Ammon's horn (tissue), 1 donor: Measurements from ENCODE around the gene MRPL21.
"Not testable (repeated sequence)": the region's sequence is repeated elsewhere in the genome, so short reads cannot be mapped to it uniquely, and the experiment has no call there.

Experiments used
- DNase-seq: peaks from one replicate; pipeline ENCODE4 v3.0.0-alpha.2; 2016; ENCODE audit warnings: low spot score

The MRPL21 gene

DNA sequence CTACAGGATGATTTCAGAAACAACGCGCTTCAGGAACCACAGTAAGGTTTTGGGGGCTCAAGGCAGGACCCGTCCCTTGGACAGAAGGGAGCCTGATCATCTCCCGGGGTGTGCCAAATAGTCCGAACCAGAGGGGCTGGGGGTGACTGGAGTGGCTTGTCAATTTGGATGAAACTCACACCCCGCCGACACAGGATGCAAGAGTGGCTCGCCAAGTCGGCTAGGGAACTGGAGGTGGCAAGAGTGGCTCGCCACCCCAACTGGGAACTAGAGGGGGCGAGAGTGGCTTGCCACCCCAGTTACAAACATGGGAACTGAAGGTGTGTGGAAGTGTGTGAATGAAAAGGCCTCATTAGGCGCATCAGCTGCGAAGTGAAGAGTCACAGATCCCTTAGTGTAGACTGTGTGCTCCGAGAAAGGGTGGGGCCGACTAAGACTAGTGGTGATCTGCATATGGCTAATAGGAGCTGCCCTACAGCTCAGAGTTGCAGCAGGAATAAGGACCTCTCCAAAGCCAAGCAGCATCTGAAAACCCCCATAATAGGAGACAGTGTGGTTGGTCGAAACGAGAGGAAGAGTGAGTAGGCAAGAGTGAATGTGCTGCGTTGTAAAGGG lies 35.3 kb downstream of the MRPL21 start:
- DNase-seq, result no peak

DNA sequence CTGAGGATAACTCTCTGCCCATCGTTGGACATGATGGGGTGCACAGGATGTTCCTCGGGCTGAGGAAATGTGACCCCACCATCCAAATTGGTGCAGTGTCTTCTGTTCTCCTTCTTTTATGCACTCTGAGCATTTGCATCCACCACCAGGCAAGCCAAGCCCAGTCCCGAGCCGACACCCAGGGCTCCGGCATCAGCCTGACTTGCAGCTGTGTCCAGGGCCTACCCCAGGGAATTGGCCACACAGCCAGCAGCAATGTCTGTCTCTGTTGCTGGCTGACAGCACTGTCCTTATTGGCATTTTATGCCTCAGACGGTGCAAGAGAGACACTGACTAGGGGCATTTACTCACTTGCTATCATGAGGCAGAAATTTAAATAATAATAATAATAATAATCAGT lies 36.6 kb downstream of the MRPL21 start:
- DNase-seq, result no peak

DNA sequence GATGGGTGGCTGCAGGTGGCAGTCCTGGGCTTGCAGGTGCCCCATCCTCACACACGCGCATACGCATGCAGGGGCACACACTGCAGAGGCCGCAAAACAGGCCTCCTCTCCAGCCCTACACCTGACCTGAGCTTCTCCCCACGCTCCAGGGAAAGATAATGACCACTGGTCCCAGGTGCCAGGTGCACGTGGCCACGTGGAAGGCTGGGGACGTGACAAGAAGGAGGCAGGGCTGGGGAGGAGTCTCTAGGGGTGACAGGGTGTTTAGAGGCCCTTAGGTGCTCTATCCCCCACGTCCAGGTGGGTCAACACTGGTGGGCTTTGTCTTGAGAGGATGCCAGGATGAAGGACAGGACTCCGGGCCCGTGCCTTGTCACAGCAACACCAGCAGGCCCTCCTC lies 38.4 kb downstream of the MRPL21 start:
- DNase-seq, result no peak

DNA sequence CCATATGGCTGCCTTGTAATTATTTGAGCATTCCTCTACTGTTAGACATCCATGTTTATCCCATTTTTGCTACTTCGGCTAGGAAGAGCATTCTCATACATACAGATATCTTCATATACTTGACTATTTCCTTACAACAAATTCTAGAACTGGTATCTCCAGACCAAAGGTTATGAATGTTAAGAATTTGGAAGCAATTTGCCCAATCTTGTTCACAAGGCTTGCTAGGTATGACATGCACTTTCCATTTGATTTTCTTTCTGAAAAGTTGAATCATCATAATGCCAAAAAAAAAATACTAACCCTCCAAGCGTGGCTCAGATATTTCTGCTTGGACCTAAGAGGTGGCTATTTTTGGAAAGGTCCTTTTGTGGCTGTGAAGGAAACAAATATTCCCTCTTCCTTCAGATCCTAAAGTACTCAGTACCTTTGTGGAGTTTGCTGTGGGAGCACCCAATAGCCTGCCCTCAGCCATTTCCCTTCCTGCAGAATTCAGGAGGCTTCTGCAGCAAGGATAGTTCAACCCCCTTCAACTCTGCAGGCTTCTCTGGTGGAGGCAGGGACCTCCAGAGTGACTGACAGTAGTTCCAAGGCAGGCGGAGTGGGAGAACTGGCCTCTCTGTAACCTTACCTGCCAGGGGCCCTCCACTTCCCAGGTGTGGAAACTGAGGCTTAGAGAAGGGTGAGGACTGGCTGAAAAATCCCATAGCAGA lies 39.9 kb downstream of the MRPL21 start:
- no peak for DNase-seq

DNA sequence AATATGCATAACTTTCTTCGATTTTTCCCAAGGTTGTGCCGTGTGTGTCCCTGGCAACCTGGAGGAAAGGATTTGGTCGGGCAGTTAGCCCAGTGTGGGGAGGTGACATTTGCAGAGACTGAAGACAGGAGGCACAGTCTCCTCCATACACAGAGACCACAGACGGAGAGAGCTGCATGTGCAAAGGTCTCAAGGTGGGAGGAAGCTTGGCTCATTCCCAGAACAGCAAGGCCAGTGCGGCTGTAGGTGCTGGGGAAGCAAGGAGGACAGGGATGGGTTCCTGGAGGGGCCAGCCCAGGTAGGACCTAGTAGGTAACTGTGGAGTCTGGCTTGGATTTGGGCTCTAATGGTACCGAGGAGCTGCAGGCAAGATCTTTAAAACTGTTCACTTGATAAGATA lies 41.2 kb downstream of the MRPL21 start:
- DNase-seq, result no peak

DNA sequence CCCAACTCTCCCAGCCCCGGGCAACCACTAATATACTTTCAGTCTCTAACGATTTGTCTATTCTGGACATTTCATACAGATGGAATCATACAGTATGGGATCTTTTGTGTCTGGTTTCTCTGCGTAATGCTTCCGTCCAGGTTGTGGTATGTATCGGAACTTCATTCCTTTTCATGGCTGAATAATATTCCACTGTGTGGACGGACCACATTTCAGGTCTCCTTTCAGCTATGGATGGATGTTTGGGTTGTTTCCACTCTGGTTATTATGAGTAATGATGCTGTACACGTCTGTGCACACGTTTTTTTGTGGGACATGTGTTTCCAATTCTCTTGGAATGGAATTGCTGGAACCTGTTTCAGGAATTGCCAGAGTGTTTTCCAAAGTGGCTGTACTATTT lies 44.5 kb downstream of the MRPL21 start:
- no peak for DNase-seq

DNA sequence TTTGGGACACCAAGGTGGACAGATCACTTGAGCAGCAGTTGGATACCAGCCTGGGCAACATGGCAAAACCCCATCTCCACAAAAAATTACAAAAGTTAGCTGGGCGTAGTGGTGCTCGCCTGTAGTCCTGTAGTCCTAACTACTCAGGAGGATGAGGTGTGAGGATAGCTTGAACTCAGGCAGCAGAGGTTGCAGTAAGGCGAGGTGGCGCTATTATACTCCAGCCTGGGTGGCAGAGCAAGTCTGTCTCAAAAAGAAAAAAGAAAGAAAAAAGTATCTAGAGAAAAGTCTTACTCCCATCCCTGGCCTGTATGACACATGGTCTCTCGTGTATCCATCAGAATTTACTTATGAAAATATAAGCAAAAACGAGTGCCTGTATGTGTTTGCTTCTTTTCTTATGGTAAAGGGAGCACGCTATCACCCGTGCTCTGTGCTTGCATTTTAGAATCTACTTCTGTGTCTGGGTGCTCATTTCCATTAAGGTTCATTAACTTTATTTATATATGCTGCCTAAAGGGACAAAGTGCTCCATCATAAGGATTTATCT lies 46.5 kb downstream of the MRPL21 start:
- no peak for DNase-seq

DNA sequence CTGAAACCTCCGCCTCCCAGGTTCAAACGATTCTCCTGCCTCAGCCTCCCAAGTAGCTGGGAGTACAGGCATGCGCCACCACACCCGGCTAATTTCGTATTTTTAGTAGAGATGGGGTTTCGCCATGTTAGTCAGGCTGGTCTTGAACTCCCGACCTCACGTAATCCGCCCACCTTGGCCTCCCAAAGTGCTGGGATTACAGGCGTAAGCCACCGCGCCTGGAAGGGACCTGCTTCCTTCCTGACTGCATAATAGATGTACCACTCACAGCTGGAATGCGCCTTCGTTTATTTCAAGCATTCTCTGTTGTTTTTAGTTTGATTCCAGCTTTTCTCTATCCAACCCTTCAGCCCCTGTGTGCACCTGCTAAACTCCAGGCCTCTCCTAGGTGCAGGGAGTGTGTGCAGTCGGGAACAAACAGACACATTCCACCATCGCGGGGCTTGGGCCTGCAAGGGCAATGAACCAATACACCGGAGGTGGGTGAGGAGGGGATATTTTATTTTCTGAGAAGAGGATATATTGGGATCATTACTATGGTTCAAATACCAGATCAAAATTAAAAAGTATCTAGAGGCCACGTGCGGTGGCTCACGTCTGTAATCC lies 47.1 kb downstream of the MRPL21 start:
- not testable (repeated sequence) for DNase-seq

DNA sequence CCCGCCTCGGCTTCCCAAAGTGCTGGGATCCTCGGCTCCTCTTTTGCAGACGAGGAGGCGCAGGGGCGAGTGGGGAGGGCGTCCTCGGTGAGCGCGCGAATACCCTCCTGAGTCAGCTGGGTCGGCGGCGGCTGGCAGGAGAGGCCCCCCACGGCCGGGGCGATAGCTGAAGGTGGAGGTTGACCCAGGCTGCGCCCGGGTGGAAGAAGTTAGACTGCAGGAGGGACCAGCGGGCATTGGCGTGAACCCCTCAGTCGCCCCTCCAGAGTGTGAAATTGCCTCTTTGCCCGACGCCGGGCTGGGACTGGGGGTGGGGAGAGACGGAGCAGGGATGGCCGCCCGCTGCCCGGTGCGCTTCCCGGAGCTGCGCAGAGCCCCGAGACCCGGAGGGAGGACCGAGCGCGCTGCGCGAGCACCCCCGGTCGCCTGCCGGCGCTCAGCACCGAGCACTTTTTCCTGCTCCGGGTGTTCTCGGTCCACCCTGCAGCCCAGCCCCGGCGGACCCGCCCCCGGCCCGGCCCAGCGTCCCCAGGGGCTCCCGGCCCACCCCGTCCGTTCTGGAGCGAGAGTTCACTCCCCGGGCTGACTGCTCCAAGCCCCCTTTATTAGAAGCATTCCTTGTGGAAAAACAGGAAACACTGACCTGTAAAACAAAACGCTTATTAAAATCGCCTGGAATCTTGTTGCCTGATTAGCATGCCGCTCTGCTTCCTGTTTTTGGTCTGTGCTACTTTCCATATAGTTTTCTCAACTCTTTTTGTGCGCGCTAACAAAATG lies 48.2 kb downstream of the MRPL21 start:
- DNase-seq, result no peak

DNA sequence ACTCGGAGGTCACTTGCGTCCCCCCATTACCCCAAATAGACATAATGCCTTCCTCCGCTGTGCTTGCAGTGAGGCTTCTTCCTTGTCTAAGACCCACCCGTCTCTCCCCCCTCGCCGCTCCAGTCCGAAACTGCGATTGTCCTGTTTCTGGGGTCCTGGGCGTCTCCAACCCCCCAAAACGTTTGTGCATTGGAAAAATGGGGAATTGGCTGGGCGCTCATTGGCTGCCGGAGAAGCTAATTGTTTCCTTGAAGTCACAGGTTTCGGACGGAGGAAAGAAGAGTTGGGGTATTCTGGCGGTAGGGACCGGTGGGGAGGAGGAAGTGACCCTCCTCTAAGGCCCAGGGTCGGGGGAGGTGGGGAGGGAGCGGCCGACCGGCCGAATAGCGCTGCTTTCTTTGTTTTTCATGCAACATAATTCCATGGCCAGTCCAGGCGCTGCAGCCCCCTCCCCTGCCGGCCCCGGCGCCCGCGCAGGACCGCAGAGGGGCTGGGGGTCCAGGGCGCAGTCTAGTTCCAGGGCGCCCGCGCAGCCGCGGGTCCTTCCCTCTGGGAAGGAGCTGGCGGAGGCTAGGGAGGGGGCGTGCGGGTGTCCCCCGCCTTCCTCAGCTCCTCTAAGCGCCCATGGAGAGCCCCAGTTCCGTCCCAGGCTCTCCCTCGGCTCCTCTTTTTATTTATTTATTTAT lies 49.2 kb downstream of the MRPL21 start:
- DNase-seq, result no peak

DNA sequence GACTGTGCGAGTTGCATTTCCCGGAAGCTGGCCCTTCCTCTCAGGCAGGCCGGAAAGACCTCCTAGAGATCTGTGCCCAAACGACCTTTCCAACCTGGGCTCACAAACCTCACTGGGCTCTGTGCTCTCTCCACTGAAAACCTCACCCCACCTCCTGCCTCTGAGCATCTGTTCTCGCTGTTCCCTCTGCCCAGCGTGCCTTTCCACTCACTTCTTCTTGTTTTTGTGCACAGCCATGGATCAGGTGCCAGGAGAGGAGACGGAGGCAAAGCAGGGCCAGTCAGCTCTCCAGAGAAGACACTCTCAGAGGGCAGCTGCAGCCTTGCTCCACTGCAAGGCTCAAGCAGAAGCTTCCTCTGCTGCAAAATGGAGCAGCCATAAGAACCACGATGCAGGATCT lies 51.0 kb downstream of the MRPL21 start:
- DNase-seq, result no peak

DNA sequence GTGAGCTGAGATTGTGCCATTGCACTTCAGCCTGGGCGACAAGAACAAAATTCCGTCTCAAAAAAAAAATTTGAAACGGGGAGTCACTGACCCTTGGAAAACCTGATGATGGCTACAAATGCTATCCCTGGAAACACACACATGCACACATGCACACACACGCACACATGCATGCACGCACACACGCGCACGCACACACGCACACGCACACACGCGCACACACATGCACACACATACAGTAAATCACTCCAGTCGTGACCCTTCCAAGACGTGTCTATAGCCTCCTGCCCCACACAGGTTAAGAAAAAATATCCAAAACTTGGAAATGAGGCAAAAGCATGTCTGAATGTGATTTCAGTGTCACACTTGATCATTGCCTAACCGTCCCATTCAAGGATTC lies 55.2 kb downstream of the MRPL21 start:
- no peak for DNase-seq

DNA sequence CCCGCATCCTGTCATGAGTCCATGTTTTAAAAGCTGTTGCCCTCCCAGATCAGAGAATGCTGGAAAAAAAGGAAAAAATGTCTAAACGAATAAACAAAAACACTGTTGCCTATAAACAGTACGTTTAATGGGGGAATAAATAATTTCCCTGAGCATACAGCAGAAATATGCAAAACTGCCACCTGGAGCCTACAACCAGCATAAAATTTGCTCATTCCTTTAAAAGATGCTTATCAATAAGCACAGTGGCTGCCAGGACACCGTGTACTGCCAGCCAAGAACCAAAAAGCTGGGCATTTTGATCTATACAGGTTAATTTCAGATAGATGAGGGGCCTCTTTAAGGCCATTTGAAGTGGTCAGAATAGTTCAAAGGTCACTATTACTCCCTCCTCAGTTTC lies 56.2 kb downstream of the MRPL21 start:
- DNase-seq, result no peak

DNA sequence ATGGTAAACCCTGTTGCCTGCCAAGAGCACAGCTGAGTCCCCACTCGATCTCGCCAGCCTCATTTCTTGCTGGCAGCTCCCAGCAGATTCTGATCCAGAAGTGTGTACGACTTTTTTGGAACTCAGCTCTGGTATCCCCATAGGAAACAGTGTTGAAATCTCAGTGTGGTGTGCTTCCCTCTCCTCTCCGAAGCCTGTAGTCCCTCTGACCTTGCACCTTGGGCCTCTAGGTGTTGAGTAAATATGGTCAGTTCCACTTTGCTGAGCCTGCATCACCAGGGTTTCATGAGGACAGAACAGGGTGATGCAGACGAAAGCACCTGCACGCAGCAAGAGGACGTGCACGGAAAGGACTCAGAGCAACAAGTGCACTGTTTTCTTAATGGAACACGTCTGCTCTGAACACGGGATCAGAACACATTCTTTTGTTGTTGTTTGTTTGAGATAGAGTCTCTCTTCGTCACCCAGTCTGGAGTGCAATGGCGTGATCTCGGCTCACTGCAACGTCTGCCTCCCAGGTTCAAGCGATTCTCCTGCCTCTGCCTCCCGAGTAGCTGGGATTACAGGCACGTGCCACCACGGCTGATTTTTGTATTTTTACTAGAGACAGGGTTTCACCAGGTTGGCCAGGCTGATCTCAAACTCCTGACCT lies 58.2 kb downstream of the MRPL21 start:
- DNase-seq, result no peak

DNA sequence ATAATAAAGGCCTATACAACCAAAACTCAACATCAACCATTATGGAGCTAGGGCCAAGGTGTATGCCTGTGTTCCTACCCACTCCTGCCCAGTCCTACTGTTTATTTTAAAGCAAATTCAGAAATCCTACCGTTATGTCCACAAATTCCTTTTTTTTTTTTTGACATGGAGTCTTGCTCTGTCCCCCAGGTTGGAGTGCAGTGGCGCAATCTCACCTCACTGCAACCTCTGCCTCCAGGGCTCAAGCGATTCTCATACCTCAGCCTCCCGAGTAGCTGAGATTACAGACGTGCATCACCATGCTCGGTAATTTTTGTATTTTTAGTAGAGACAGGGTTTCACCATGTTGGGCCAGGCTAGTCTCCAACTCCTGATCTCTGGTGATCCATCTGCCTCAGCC lies 58.8 kb downstream of the MRPL21 start:
- no peak for DNase-seq

DNA sequence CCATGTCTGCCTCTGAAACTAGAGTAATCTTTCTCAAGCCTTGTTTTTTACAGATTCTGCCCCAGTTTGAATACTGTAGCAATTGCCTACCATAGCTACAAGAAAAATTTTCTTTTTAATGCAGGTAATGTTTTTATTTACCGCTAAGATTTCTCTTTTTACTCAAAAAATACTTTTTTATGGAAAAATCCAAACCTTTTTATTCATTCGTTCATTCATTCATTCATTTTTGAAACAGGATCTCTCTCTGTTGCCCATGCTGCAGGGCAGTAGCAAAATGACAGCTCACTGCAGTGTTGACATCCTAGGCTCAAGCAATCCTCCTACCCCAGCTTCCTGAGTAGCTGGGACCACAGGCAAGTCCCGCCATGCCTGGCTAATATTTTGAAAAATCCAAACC lies 59.3 kb downstream of the MRPL21 start:
- no peak for DNase-seq

DNA sequence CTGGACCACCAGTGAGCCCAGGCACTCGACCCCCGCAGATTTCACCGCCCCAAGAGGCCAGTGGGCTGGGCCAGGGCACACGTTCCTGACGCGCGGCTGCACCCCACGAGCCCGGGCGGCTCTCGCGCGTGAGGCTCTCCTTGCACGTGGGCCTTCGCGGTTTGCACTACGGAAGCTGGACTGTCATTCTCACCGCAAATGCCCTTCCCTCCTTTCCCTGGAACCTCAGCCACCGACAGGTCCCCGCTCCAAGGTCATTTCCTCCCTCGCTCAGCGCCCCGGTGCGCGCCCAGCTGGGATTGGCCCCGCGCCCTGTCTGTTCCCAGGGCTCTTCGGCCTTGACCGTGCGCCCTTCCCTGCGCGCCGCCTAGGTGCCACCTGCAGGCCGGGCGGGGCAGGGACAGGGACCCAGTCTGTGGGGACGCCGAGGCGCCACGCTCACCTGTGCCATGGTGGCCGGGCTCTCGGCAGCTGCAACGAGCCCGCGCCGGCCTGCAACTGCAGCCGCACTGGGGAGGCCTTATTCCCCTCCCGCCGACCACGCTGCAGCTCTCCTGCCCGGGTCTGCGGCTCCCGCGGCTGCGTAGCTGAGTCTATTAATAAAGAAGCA lies 59.8 kb downstream of the MRPL21 start:
- DNase-seq, result peak; percentile 36

DNA sequence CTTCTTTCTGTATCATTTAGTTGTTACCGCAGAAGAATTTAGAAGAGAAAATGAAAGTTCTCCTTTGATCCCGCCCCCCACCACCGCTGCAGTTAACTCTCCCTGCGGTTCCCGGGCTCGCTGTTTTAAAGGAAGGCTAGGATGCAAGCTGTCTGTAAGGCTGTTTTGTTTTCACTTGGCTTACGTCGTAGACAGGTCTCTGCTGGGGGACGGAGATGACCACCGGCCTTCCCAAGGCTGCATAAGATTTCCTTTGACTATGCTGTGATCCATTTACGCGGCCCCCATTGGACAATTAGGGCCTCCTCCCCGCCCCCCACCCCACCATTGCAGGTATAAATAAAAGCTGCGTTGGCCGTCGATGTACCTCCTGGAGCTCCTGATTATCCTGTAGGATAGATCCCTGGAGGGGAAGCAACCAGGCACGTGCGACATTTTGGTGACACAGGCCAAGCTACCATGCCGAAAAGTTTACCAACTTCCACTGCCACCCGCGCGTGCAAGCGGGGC lies 60.5 kb downstream of the MRPL21 start:
- no peak for DNase-seq

DNA sequence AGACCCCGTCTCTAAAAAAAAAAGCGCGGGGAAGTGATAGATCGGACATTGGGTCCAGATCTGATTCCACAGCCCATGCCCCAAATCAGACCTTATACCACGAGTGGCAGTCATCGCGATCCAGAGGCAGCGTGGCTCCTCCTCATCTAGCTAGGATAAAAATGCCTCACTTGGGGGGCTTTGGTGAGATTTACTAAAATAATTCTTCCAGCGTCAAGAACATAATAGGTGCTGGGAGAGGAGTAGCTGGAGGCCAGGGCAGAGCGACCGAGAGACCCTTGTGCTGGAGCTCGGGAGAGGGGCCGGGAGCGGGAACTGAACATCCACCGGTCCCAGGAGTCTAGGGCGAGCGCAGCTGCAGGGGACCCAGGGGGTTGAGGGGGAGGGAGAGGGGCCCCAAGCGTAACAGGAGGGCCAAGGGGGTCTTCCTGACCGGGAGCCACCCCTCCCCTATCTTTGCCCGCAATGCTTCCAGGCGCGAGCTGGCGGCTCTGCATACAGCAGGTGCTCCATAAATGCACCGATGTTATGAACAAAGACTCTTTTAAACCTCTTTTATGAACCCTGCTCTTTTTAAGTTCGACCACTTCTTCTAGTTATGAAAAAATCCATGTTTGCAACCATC lies 61.1 kb downstream of the MRPL21 start:
- DNase-seq, result no peak

DNA sequence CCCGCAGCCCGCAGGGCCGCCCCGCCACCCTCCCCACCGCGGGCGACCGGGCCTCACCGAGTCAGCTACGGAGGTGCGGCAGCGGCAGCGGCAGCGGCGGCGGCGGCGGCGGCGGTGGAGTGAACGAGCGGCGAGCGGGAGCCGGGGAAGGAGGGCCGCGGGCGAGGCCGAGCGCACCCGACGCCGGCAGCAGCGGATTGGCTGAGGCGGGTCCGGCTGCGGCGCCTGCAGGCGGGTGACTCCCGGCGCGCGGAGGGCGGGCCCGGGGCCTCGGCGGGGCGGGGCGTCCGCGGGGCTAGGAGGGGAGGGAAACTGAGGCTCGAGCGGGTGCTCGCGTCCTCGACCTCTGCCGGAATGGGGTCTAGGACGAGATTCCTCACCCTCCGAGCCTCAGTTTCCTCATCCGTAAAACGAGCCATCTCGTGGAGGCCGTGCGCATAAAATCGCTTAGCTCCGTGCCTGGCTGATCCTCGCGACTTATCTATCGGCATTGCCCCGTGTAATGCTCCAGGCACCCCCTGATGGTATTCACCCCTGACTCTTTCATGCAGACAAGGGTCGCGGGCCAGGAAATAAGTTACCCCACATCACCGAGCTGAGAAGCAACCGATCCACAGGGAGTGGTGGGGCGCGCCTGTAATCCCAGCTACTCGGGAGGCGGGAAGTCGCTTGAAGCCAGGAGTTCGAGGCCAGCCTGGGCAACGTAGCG lies 61.8 kb downstream of the MRPL21 start, which contains the start of gene CPT1A:
Gene CPT1A, minus strand, starts transcription at position 199 of the 709 bp plus-strand sequence. CDS start 26,442 bp downstream, outside the sequence.
- DNase-seq, result peak; percentile 45
